ENCODE data around the gene OR52E5. TPM values are rescaled to one million over a fixed set of nuclear protein-coding genes. Genes with fewer than 3 reads are reported as not detected.

OR52E5 gene
- total RNA-seq, 2 donors from 2014 or later = not detected

GRCh38 chr11:5937868-5938602, 45.0 kb downstream of the OR52E5 start:
- peaks cover 22% of the 10 kb centered on the region for H3K9me3 Mint-ChIP-seq
- H3K9me3 ChIP-seq (ENCODE audit: control insufficient read depth, low read length) = no peaks in the 10 kb centered on the region
- H3K27me3 Mint-ChIP-seq (ENCODE audit: insufficient read depth) = no peaks in the 10 kb centered on the region
- no peak overlapping the region for H3K9ac ChIP-seq (ENCODE audit: extremely low read depth, low read length, poor library complexity, severe bottlenecking)
- WGBS, 2 experiments (ENCODE audit: insufficient coverage in 1 of 2, insufficient read length in 1 of 2) = 91 to 93% methylated on average over 27 to 39 of the region's 39 CpGs
- no peak overlapping the region for H3K4me3 Mint-ChIP-seq
- H3K27ac ChIP-seq (ENCODE audit: low read depth, low read length) = no peak overlapping the region
- H3K27me3 ChIP-seq (ENCODE audit: control insufficient read depth, insufficient read depth, low read length, poor library complexity, severe bottlenecking) = no peaks in the 10 kb centered on the region
- no peak for DNase-seq
- H3K4me1 Mint-ChIP-seq = no peaks in the 10 kb centered on the region
- no peak overlapping the region for H3K27ac Mint-ChIP-seq
- no peaks in the 10 kb centered on the region for H3K36me3 Mint-ChIP-seq (ENCODE audit: low read depth)
- H3K36me3 ChIP-seq (ENCODE audit: control insufficient read depth, insufficient read depth, low read length) = no peaks in the 10 kb centered on the region
- no peak overlapping the region for H3K4me3 ChIP-seq (ENCODE audit: low read length)
- no peak for TF ChIP-seq CTCF (conservative IDR thresholded peaks at IDR 0.05)
- no peaks in the 10 kb centered on the region for H3K4me1 ChIP-seq (ENCODE audit: control insufficient read depth, insufficient read depth, low read length)

GRCh38 chr11:5938603-5938965, 45.6 kb downstream of the OR52E5 start:
- H3K27me3 Mint-ChIP-seq (ENCODE audit: insufficient read depth) = no peaks in the 10 kb centered on the region
- Histone ChIP-seq H3K27me3 (ENCODE audit: control insufficient read depth, insufficient read depth, low read length, poor library complexity, severe bottlenecking) (no peaks in the 10 kb centered on the region), H3K4me3 (ENCODE audit: low read length) (no peak overlapping the region), H3K9ac (ENCODE audit: extremely low read depth, low read length, poor library complexity, severe bottlenecking) (no peak overlapping the region), H3K27ac (ENCODE audit: low read depth, low read length) (no peak overlapping the region), H3K4me1 (ENCODE audit: control insufficient read depth, insufficient read depth, low read length) (no peaks in the 10 kb centered on the region), H3K36me3 (ENCODE audit: control insufficient read depth, insufficient read depth, low read length) (no peaks in the 10 kb centered on the region), H3K9me3 (ENCODE audit: control insufficient read depth, low read length) (no peaks in the 10 kb centered on the region)
- no peak for TF ChIP-seq CTCF (conservative IDR thresholded peaks at IDR 0.05)
- WGBS, 2 experiments (ENCODE audit: insufficient coverage in 1 of 2, insufficient read length in 1 of 2) = 94 to 98% methylated on average over 17 to 21 of the region's 21 CpGs
- H3K4me3 Mint-ChIP-seq = no peak overlapping the region
- no peak overlapping the region for H3K27ac Mint-ChIP-seq
- no peak for DNase-seq
- H3K4me1 Mint-ChIP-seq = no peaks in the 10 kb centered on the region
- H3K9me3 Mint-ChIP-seq = peaks cover 19% of the 10 kb centered on the region
- H3K36me3 Mint-ChIP-seq (ENCODE audit: low read depth) = no peaks in the 10 kb centered on the region

GRCh38 chr11:5940748-5941147, 47.7 kb downstream of the OR52E5 start:
- H3K9me3 Mint-ChIP-seq = peaks cover 11% of the 10 kb centered on the region
- no peaks in the 10 kb centered on the region for H3K9me3 ChIP-seq (ENCODE audit: control insufficient read depth, low read length)
- no peak overlapping the region for H3K27ac Mint-ChIP-seq
- H3K4me3 ChIP-seq (ENCODE audit: low read length) = no peak overlapping the region
- DNase-seq = no peak
- no peaks in the 10 kb centered on the region for H3K36me3 ChIP-seq (ENCODE audit: control insufficient read depth, insufficient read depth, low read length)
- H3K4me1 ChIP-seq (ENCODE audit: control insufficient read depth, insufficient read depth, low read length) = no peaks in the 10 kb centered on the region
- no peaks in the 10 kb centered on the region for H3K4me1 Mint-ChIP-seq
- no peak overlapping the region for H3K9ac ChIP-seq (ENCODE audit: extremely low read depth, low read length, poor library complexity, severe bottlenecking)
- H3K27me3 ChIP-seq (ENCODE audit: control insufficient read depth, insufficient read depth, low read length, poor library complexity, severe bottlenecking) = no peaks in the 10 kb centered on the region
- H3K4me3 Mint-ChIP-seq = no peak overlapping the region
- no peaks in the 10 kb centered on the region for H3K36me3 Mint-ChIP-seq (ENCODE audit: low read depth)
- no peak overlapping the region for H3K27ac ChIP-seq (ENCODE audit: low read depth, low read length)
- 100% methylated on average over 2 of the region's 2 CpGs for WGBS, 2 experiments (ENCODE audit: insufficient coverage in 1 of 2, insufficient read length in 1 of 2)
- no peak for TF ChIP-seq CTCF (conservative IDR thresholded peaks at IDR 0.05)
- H3K27me3 Mint-ChIP-seq (ENCODE audit: insufficient read depth) = no peaks in the 10 kb centered on the region

Measured in endodermal cell (in vitro differentiated cells).